Hepatocyte (in vitro differentiated cells): ENCODE data around the gene SLC35E2B.
"Not testable (repeated sequence)": the region's sequence is repeated elsewhere in the genome, so short reads cannot be mapped to it uniquely, and the experiment has no call there.

Source experiments
- EZH2 ChIP-seq: fragments of 200-600 bp; sonication (generic); IDR thresholded peaks from 2 replicates; pipeline ENCODE4 v1.6.1; 2016; ENCODE audit warnings: antibody characterized with exemption, mild to moderate bottlenecking, borderline replicate concordance
- EZH2phosphoT487 ChIP-seq: fragments of 200-600 bp; sonication (generic); IDR thresholded peaks from one replicate; pipeline ENCODE4 v1.6.1; 2018; ENCODE audit warnings: antibody characterized with exemption, mild to moderate bottlenecking, low read depth, moderate library complexity; ENCODE audit not compliant: unreplicated experiment, severe bottlenecking
- TF ChIP-seq, protein P1 (sequence below): fragments of 200-600 bp; sonication (generic); IDR thresholded peaks from 2 replicates; pipeline ENCODE4 v1.5.1; 2016; ENCODE audit warnings: antibody characterized with exemption, mild to moderate bottlenecking; ENCODE audit not compliant: poor library complexity

DNA sequence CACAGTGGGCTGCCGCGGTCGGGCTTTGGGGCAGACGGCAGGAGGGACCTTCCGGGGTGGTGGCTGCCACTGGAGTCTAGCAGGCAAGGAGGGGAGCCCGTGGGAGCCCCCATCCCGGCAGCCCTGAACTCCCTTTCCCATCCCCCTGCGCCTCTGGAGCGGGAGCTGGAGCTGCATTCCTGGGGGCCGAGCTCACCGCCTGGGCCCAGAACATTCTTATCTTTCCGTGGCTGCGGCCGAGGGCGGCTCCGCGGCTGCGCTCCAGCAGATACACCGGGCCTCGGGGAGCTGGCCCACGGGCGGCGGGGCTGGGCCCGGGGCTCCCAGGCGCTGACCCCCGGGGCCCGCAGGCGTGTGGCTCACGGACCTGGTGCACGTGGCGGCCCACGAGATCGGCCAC lies 8.0 kb upstream of the SLC35E2B start:
- TF ChIP-seq, protein P1, sequence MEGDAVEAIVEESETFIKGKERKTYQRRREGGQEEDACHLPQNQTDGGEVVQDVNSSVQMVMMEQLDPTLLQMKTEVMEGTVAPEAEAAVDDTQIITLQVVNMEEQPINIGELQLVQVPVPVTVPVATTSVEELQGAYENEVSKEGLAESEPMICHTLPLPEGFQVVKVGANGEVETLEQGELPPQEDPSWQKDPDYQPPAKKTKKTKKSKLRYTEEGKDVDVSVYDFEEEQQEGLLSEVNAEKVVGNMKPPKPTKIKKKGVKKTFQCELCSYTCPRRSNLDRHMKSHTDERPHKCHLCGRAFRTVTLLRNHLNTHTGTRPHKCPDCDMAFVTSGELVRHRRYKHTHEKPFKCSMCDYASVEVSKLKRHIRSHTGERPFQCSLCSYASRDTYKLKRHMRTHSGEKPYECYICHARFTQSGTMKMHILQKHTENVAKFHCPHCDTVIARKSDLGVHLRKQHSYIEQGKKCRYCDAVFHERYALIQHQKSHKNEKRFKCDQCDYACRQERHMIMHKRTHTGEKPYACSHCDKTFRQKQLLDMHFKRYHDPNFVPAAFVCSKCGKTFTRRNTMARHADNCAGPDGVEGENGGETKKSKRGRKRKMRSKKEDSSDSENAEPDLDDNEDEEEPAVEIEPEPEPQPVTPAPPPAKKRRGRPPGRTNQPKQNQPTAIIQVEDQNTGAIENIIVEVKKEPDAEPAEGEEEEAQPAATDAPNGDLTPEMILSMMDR = not testable (repeated sequence)
- not testable (repeated sequence) for TF ChIP-seq EZH2, EZH2phosphoT487
